CD4-positive, CD25-positive, alpha-beta regulatory T cell (primary cell): ENCODE results near the gene MYO5B. TPM values are rescaled to one million over a fixed set of nuclear protein-coding genes. Genes with fewer than 3 reads are reported as not detected.

Source experiments
- ATAC-seq, 2 donors: fragments of 150-1000 bp; cut with Tn5 transposase; one replicate each; pipeline ENCODE4 v1.10.0; 2021; ENCODE audit warnings: low read depth in 2 of 2, moderate number of reproducible peaks in 2 of 2, moderate library complexity in 1 of 2
- DNase-seq, 3 donors: peaks; one replicate each; pipeline versions ENCODE4 v3.0.0 to v3.0.0-alpha.2; 2012 to 2022; ENCODE audit warnings: mixed read lengths in 1 of 3
- H3K27ac ChIP-seq: one replicate; pipeline ENCODE4 v1.7.0; 2013; ENCODE audit warnings: mild to moderate bottlenecking, low read length; ENCODE audit not compliant: insufficient read depth, poor library complexity, severe bottlenecking
- H3K27me3 ChIP-seq: one replicate; pipeline ENCODE4 v1.7.0; 2013; ENCODE audit warnings: low read length; ENCODE audit not compliant: control insufficient read depth, insufficient read depth
- H3K36me3 ChIP-seq: one replicate; pipeline ENCODE4 v1.7.0; 2013; ENCODE audit warnings: mild to moderate bottlenecking, low read length, moderate library complexity; ENCODE audit not compliant: control insufficient read depth, insufficient read depth
- H3K4me1 ChIP-seq: 2 replicates; pipeline ENCODE4 v1.7.0; 2013; ENCODE audit warnings: mild to moderate bottlenecking, low read length; ENCODE audit not compliant: insufficient read depth, control insufficient read depth, poor library complexity, severe bottlenecking
- H3K4me3 ChIP-seq: one replicate; pipeline ENCODE4 v1.7.0; 2013; ENCODE audit warnings: low read depth, mild to moderate bottlenecking, low read length, moderate library complexity
- H3K9me3 ChIP-seq, 2 experiments: 1 replicate in 1 of 2; 2 replicates in 1 of 2; pipeline ENCODE4 v1.7.0; 2013; ENCODE audit warnings: low read length in 2 of 2, mild to moderate bottlenecking in 1 of 2, moderate library complexity in 1 of 2; ENCODE audit not compliant: control insufficient read depth in 2 of 2
- H3K27ac Mint-ChIP-seq, 3 donors: one replicate each; pipeline ENCODE4 v1.8.0; 2020 to 2022; ENCODE audit warnings: mild to moderate bottlenecking in 3 of 3, mixed read lengths in 3 of 3, moderate library complexity in 2 of 3
- H3K27me3 Mint-ChIP-seq: one replicate; pipeline ENCODE4 v1.8.0; 2022; ENCODE audit warnings: mild to moderate bottlenecking, mixed read lengths
- H3K36me3 Mint-ChIP-seq: one replicate; pipeline ENCODE4 v1.8.0; 2020; ENCODE audit warnings: mixed read lengths
- H3K4me1 Mint-ChIP-seq, 4 donors: one replicate each; pipeline ENCODE4 v1.8.0; 2020 to 2022; ENCODE audit warnings: mixed read lengths in 4 of 4, mild to moderate bottlenecking in 1 of 4
- H3K4me3 Mint-ChIP-seq, 4 donors: one replicate each; pipeline ENCODE4 v1.8.0; 2020 to 2022; ENCODE audit warnings: mild to moderate bottlenecking in 4 of 4, mixed read lengths in 4 of 4, moderate library complexity in 3 of 4
- H3K9me3 Mint-ChIP-seq, 7 donors: one replicate each; pipeline ENCODE4 v1.8.0; 2020 to 2022; ENCODE audit warnings: mixed read lengths in 7 of 7, mild to moderate bottlenecking in 3 of 7, moderate library complexity in 2 of 7
- polyA plus RNA-seq, 4 donors: library from polyadenylated mRNA; unstranded; fragments of 300-500 nt; fragmentation: Illumina TruSeq; gene quantifications; one replicate each; pipeline ENCODE4 v1.2.3, GENCODE V29; 2021
- total RNA-seq: library from RNA; stranded (reverse); gene quantifications from one replicate; pipeline ENCODE4 v1.2.3, GENCODE V29; 2022

MYO5B gene
- total and polyA plus RNA-seq, 5 donors from 2014 or later = 0.02 to 0.03 TPM; not detected in 3

- H3K36me3 Mint-ChIP-seq = no peaks in the 10 kb centered on the region
- H3K27ac ChIP-seq = no peak overlapping the region
- ATAC-seq (no peak), DNase-seq (no peak)
- H3K27me3 ChIP-seq = no peaks in the 10 kb centered on the region
- peaks cover 0 to 12% (median 5%) of the 10 kb centered on the region in 4 donors for H3K4me1 Mint-ChIP-seq
- peaks cover 9% of the 10 kb centered on the region for H3K27me3 Mint-ChIP-seq
- no peak overlapping the region for H3K27ac Mint-ChIP-seq
- H3K9me3 Mint-ChIP-seq = peaks cover 0 to 7% (median 0%) of the 10 kb centered on the region in 7 donors
- H3K36me3 ChIP-seq = no peaks in the 10 kb centered on the region
- H3K9me3 ChIP-seq = no peaks in the 10 kb centered on the region
- H3K4me3 ChIP-seq = no peak overlapping the region
- no peak overlapping the region for H3K4me3 Mint-ChIP-seq
- no peaks in the 10 kb centered on the region for H3K4me1 ChIP-seq
Observed at GRCh38 chr18:49833814-49834213, 361.1 kb downstream of the MYO5B start.

GRCh38 chr18:49832221-49832647 lies 362.7 kb downstream of the MYO5B start:
- Histone ChIP-seq H3K36me3 (no peaks in the 10 kb centered on the region), H3K27me3 (no peaks in the 10 kb centered on the region), H3K9me3 (peaks cover under 1 to 6% of the 10 kb centered on the region in 2 experiments), H3K4me1 (no peaks in the 10 kb centered on the region), H3K27ac (no peak overlapping the region), H3K4me3 (no peak overlapping the region)
- H3K27ac Mint-ChIP-seq = no peak overlapping the region
- H3K4me1 Mint-ChIP-seq = peaks cover 0 to 12% (median 5%) of the 10 kb centered on the region in 4 donors
- no peaks in the 10 kb centered on the region for H3K36me3 Mint-ChIP-seq
- peaks cover 0 to 17% (median 0%) of the 10 kb centered on the region in 7 donors for H3K9me3 Mint-ChIP-seq
- H3K4me3 Mint-ChIP-seq = no peak overlapping the region
- no peak for ATAC-seq
- DNase-seq = no peak
- H3K27me3 Mint-ChIP-seq = peaks cover 11% of the 10 kb centered on the region

- H3K36me3 Mint-ChIP-seq = peaks cover 6% of the 10 kb centered on the region
- H3K27ac Mint-ChIP-seq = no peak overlapping the region
- H3K27me3 ChIP-seq = peaks cover 4% of the 10 kb centered on the region
Observed at GRCh38 chr18:49827996-49828395, 367.0 kb downstream of the MYO5B start.

DNA sequence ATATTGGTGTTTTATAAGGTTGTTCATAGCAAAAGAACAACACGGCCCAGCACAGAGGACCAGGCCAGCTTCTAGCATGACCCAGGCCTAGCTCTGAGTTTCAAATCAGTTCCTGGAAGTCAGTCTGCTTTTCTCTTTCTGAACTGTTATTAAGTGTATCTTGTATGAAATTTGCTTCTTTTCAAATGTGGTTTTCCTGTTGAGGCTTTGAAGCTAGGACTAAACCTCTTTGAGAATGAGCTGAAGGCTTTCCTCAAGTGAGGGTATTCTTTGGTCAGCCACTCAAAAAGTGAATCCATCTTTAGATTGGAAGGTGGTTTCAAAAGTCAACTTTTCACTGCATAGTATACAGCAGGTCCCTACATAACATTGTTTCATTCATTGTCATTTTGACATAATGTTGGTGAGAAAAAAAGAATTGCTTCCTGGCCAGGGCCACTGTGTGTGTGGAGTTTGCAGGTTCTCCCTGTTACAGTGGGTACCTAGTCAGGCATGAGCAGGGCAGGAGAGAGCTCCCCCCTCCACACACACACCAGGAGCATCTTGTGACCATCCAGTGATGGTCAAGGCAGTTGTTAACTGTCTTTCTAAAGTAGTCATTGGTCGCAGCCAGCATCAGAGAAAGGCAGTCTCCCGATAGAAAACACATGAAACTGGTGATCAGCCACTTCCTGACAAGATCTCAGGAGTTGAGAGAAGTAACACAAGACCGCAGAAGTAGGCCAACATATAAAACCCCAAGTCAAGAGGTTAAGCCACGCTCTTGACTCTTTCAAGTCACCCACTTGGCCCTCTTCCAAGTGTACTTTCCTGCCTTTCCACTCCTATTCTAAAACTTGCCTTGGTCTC lies 374.9 kb downstream of the MYO5B start:
- H3K4me3 Mint-ChIP-seq = peak overlapping the region; percentile 49 to 87 (median 74)
- Histone ChIP-seq H3K4me1 (peaks cover 45% of the 10 kb centered on the region), H3K36me3 (no peaks in the 10 kb centered on the region), H3K27me3 (no peaks in the 10 kb centered on the region), H3K9me3 (no peaks in the 10 kb centered on the region), H3K4me3 (peak overlapping the region; percentile 68), H3K27ac (peak overlapping the region; percentile 66)
- peaks cover 28 to 70% (median 59%) of the 10 kb centered on the region in 4 donors for H3K4me1 Mint-ChIP-seq
- H3K36me3 Mint-ChIP-seq = no peaks in the 10 kb centered on the region
- ATAC-seq = peak; percentile 75 to 80
- peaks cover 0 to 1% (median 0%) of the 10 kb centered on the region in 7 donors for H3K9me3 Mint-ChIP-seq
- H3K27me3 Mint-ChIP-seq = no peaks in the 10 kb centered on the region
- peak overlapping the region; percentile 85 to 95 (median 93) for H3K27ac Mint-ChIP-seq
- DNase-seq = peak; percentile 9 to 86 (median 64)

More at GRCh38 chr18:49827996-49828395, 367.0 kb downstream of the MYO5B start:
- no peak overlapping the region for H3K4me3 ChIP-seq
- H3K27me3 Mint-ChIP-seq = peaks cover 13% of the 10 kb centered on the region
- no peak overlapping the region for H3K27ac ChIP-seq
- no peaks in the 10 kb centered on the region for H3K36me3 ChIP-seq
- peaks cover 4 to 10% of the 10 kb centered on the region in 2 experiments for H3K9me3 ChIP-seq
- no peak overlapping the region for H3K4me3 Mint-ChIP-seq
- H3K4me1 Mint-ChIP-seq = peaks cover 0 to 8% (median 5%) of the 10 kb centered on the region in 4 donors
- ATAC-seq = no peak
- peaks cover 0 to 19% (median 1%) of the 10 kb centered on the region in 7 donors for H3K9me3 Mint-ChIP-seq
- no peak for DNase-seq
- no peaks in the 10 kb centered on the region for H3K4me1 ChIP-seq

- Mint-ChIP-seq H3K27me3 (no peaks in the 10 kb centered on the region), H3K27ac (peak overlapping the region; percentile 85 to 95 (median 93)), H3K4me1 (peaks cover 28 to 78% (median 61%) of the 10 kb centered on the region in 4 donors), H3K36me3 (no peaks in the 10 kb centered on the region), H3K9me3 (peaks cover 0 to under 1% (median 0%) of the 10 kb centered on the region in 7 donors), H3K4me3 (peak overlapping the region; percentile 49 to 87 (median 74))
- peaks cover 51% of the 10 kb centered on the region for H3K4me1 ChIP-seq
- H3K4me3 ChIP-seq = peak overlapping the region; percentile 68
- H3K27ac ChIP-seq = peak overlapping the region; percentile 66
- no peaks in the 10 kb centered on the region for H3K9me3 ChIP-seq
- DNase-seq = peak in 1 of 3 donors; percentile 37
- no peak for ATAC-seq
- no peaks in the 10 kb centered on the region for H3K27me3 ChIP-seq
- no peaks in the 10 kb centered on the region for H3K36me3 ChIP-seq
Observed at GRCh38 chr18:49819071-49819662, 375.8 kb downstream of the MYO5B start.

GRCh38 chr18:49817947-49818346 lies 377.0 kb downstream of the MYO5B start:
- peak overlapping the region in 3 of 4 donors; percentile 35 to 88 (median 76) for H3K4me3 Mint-ChIP-seq
- no peak for DNase-seq
- Histone ChIP-seq H3K27me3 (no peaks in the 10 kb centered on the region), H3K4me1 (peaks cover 54% of the 10 kb centered on the region), H3K9me3 (no peaks in the 10 kb centered on the region), H3K27ac (no peak overlapping the region), H3K4me3 (no peak overlapping the region), H3K36me3 (no peaks in the 10 kb centered on the region)
- H3K36me3 Mint-ChIP-seq = no peaks in the 10 kb centered on the region
- no peaks in the 10 kb centered on the region for H3K9me3 Mint-ChIP-seq
- H3K27me3 Mint-ChIP-seq = no peaks in the 10 kb centered on the region
- H3K27ac Mint-ChIP-seq = peak overlapping the region; percentile 45 to 95 (median 56)
- peaks cover 28 to 83% (median 62%) of the 10 kb centered on the region in 4 donors for H3K4me1 Mint-ChIP-seq
- ATAC-seq = no peak

DNA sequence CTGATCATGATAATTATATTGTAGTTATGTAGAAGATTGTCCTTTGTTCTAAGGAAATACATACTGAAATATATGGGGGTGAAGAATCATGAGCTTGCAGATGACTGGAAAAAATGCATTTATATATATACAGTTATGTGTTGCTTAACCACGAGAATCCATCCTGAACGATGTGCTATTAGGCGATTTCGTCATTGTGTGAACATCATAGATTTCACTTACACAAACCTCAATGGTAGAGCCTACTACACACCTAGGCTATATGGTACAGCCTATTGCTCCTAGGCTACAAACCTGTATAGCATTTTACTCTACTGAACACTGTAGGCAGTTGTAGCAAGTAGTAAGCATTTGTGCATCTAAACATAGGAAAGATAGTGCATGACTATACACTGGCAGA lies 379.0 kb downstream of the MYO5B start:
- Histone ChIP-seq H3K27ac (no peak overlapping the region), H3K9me3 (no peaks in the 10 kb centered on the region), H3K4me1 (peaks cover 68% of the 10 kb centered on the region), H3K36me3 (no peaks in the 10 kb centered on the region), H3K4me3 (no peak overlapping the region), H3K27me3 (no peaks in the 10 kb centered on the region)
- ATAC-seq (no peak), DNase-seq (no peak)
- H3K36me3 Mint-ChIP-seq = no peaks in the 10 kb centered on the region
- peaks cover 38 to 87% (median 64%) of the 10 kb centered on the region in 4 donors for H3K4me1 Mint-ChIP-seq
- peak overlapping the region; percentile 47 to 99 (median 82) for H3K4me3 Mint-ChIP-seq
- peak overlapping the region in 1 of 3 donors; percentile 12 for H3K27ac Mint-ChIP-seq
- peaks cover 0 to 3% (median 0%) of the 10 kb centered on the region in 7 donors for H3K9me3 Mint-ChIP-seq
- H3K27me3 Mint-ChIP-seq = no peaks in the 10 kb centered on the region
